ENCODE results near the gene CT47A7. TPM values are rescaled to one million over a fixed set of nuclear protein-coding genes. Genes with fewer than 3 reads are reported as not detected.
"Not testable (repeated sequence)": the region's sequence is repeated elsewhere in the genome, so short reads cannot be mapped to it uniquely, and the experiment has no call there.

The CT47A7 gene
- total RNA-seq = not detected

- CTCF ChIA-PET, H3K4me1 Mint-ChIP-seq, ATAC-seq: not testable (repeated sequence)
Measured at GRCh38 chrX:120956500-120956899, at the start of gene CT47A7. Gene CT47A7 (minus strand): TSS chrX:120956600. CDS start chrX:120956345, 255 bp downstream.

GRCh38 chrX:121000589-121000988 lies 44.2 kb upstream of the CT47A7 start:
- no peaks in the 10 kb centered on the region for H3K9me3 Mint-ChIP-seq (ENCODE audit: low read depth)
- H3K36me3 Mint-ChIP-seq = no peaks in the 10 kb centered on the region
- no peak overlapping the region for H3K4me3 Mint-ChIP-seq
- no peaks in the 10 kb centered on the region for H3K27me3 Mint-ChIP-seq
- no peak overlapping the region for H3K27ac Mint-ChIP-seq
- no peaks in the 10 kb centered on the region for H3K4me1 Mint-ChIP-seq
- CTCF ChIA-PET = no interaction called here
- ATAC-seq = no peak
- no peak for DNase-seq

More at GRCh38 chrX:120956500-120956899, at the start of gene CT47A7:
- H3K9me3 Mint-ChIP-seq (ENCODE audit: low read depth); H3K36me3 Mint-ChIP-seq; H3K27me3 Mint-ChIP-seq; H3K27ac Mint-ChIP-seq; H3K4me3 Mint-ChIP-seq; DNase-seq: not testable (repeated sequence)

- Mint-ChIP-seq H3K27ac (no peak overlapping the region), H3K4me3 (no peak overlapping the region), H3K9me3 (ENCODE audit: low read depth) (no peaks in the 10 kb centered on the region), H3K4me1 (no peaks in the 10 kb centered on the region), H3K36me3 (no peaks in the 10 kb centered on the region), H3K27me3 (no peaks in the 10 kb centered on the region)
- CTCF ChIA-PET = no interaction called here
- DNase-seq (no peak), ATAC-seq (no peak)
Measured at GRCh38 chrX:120999413-120999812, 43.0 kb upstream of the CT47A7 start.

GRCh38 chrX:120985660-120986059 lies 29.3 kb upstream of the CT47A7 start, which contains the start of gene CT47A1:
Gene CT47A1 (minus strand): TSS chrX:120985760. CDS start chrX:120985529, 231 bp downstream.
- H3K4me1 Mint-ChIP-seq; DNase-seq; H3K27ac Mint-ChIP-seq; H3K27me3 Mint-ChIP-seq; H3K36me3 Mint-ChIP-seq; CTCF ChIA-PET; ATAC-seq; H3K4me3 Mint-ChIP-seq; H3K9me3 Mint-ChIP-seq (ENCODE audit: low read depth): not testable (repeated sequence)

Other genes starting within 250 kb of the CT47A7 start
- not detected for gene CT47B1, start 80.7 kb downstream of the CT47A7 start, total RNA-seq
- gene CT47A11, start 19.4 kb downstream of the CT47A7 start, total RNA-seq = not detected
- gene CT47A10, start 14.6 kb downstream of the CT47A7 start, total RNA-seq = not detected
- gene CT47A9, start 9.7 kb downstream of the CT47A7 start, total RNA-seq = not detected
- gene CT47A8, start 4.9 kb downstream of the CT47A7 start, total RNA-seq = not detected
- not detected for gene CT47A6, start 4.9 kb upstream of the CT47A7 start, total RNA-seq
- gene CT47A5, start 9.7 kb upstream of the CT47A7 start, total RNA-seq = not detected
- gene CT47A4, start 14.6 kb upstream of the CT47A7 start, total RNA-seq = not detected
- gene CT47A3, start 19.5 kb upstream of the CT47A7 start, total RNA-seq = not detected
- gene CT47A2, start 24.3 kb upstream of the CT47A7 start, total RNA-seq = not detected
- gene CT47A1, start 29.2 kb upstream of the CT47A7 start, total RNA-seq = not detected
- under 1 TPM; 0.38 to 0.80 TPM for gene GLUD2, start 91.0 kb upstream of the CT47A7 start, total RNA-seq